GM18511 (cell line): ENCODE results near the gene C17orf114.

ENCODE experiments used
- ATAC-seq: cut with Tn5 transposase; IDR thresholded peaks from one replicate; pipeline ENCODE4 v1.9.1; 2021; ENCODE audit warnings: mild to moderate bottlenecking, moderate library complexity; ENCODE audit not compliant: unreplicated experiment

C17orf114 gene

DNA sequence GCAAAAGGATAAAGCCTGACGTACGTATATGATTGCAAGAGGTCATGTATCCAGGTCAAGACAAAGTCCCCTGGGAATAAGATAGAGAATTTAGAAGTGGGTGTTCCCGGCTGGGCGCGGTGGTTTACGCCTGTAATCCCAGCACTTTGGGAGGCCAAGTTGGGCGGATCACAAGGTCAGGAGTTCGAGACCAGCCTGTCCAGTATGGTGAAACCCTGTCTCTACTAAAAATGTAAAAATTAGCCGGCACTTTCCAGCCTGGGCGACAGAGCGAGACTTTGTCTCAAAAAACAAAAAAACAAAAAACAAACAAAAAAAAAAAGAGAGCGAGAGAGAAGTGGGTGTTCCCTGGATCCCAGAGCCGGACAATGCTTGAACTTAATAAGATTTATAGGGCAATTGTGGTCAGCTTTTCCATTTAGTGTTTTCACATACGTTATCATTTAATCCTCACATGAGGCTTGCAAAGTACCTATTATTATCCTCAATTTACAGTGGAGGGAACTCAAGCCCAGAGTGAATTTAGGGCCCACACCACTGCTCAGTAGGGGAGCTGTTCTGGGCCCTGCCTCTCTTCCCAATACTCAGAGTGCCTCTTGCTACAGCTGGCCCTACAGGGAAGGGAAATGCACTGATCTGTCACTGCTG is 13.8 kb downstream of the C17orf114 start:
- no peak for ATAC-seq

DNA sequence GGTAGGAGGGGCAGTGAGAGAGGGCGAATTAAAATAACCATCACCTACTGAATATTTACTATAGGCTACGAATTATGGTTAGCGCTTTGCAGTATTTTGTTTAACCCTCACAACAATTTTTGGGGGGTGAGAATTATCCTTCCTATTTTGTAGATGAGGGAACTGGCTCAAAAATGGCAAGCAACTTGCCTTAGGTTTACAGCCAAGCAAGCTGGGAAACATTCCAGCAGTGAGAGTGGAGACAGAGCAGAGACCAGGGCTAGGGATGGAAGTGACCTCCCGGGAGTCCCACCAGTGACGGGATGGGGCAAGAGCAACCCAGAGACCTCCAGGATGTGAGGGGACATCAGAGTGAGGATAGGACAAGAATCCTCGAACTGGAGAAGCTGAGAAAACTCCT is 15.6 kb downstream of the C17orf114 start:
- no peak for ATAC-seq

DNA sequence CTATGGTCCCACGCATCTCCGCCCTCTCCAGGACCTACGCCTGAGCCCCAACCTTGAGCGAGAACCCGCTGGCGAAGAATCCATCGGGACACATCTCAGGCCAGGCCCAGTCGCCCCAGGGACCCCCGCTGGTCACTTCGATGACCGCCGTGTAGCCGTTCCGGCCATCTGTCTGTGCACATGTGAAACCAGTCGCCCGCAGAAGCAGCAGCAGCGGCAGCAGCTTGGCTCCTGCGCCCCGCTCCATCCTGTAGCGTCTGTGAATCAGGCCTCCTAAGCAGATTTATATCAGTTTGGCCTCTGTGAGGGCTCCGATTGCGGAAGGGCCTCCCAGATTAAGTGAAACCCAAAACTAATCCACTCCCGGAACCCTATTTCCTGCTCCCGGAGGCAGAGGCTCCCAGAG is 16.0 kb downstream of the C17orf114 start, which contains the start of gene VMO1:
VMO1 (minus strand) TSS at position 259 of the 406 bp plus-strand sequence; CDS start at position 247, 12 bp downstream.
- ATAC-seq, result no peak

DNA sequence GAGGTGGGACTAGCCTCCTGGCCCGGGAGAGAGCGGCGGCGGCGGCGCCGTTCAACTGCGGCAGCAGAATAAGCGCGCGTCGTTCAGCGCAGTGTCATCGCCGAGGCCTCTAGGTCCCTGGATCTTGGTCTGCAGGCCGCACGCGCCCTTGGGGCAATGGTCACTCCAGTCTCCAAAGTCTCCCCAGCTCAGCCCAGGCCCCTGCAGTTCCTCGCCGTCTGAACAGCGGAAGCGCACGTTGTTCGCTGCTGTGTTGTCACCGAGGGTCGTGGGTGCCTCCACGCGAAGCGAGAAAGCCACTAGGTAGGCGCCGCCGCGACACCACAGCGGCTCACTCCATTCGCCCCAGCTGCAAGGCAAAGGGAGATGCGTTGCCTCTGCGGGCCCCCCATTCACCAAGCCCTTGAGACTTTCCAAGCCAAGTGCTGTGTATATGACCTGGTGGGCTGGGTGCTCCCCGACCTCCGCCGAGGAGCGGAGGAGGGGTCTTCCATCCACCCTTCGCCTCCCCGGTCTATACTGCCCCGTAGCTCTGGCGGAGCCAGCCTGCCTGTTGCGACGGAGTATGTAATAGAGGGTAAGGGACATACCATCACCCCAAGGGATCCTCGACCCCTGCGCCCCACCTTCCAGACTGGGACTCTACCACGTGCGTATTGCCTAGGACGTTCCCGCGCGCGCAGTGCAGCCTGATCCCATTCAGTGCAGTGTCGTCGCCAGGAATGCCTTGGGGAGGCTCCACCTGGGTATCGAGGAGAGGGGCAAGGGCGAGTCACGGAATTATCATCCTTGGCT is 16.6 kb downstream of the C17orf114 start:
- no peak for ATAC-seq

DNA sequence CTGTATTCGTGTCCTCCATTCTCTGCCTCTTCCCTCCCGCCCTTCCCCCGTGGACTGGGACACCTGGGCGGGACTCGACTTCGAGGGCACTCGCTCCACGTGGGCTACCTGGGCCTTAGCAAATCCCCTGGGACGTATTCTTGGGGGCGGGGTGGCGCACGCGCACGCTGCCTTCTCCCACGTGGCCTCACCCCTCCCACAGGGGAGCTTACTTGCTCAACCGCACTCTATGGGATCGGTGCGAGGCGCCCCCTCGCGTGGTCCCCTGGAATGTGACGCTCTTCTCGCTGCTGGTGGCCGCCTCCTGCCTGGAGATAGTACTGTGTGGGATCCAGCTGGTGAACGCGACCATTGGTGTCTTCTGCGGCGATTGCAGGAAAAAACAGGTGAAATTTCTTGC is 19.5 kb downstream of the C17orf114 start:
- ATAC-seq, result no peak

DNA sequence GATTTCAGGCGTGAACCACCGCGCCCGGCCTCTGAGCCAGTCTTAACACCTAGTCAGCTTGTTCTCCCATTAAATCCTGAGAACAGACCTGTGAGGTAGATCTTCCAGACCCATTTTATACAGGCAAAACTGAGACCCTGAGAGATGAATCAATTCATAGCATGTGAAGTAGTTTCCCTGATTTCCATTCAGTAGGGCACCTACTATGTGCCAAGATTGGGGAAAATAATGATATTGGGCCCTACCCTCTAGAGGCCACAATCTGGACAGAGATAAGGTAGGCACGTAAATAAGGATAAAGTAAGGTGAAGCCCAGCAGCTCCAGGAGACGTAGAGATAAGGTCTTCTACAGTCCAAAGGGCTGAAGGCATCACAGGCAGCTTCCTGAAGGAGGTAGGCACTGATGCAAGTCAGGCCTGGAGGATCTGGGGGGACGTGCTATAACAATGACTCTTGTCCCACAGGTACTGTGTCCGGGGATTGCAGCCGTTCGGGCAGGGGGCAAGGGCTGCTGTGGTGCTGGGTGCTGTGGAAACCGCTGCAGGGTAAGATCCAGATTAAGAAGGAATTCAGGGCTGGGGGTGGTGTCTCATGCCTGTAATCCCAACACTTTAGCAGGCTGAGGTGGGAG is 21.7 kb downstream of the C17orf114 start:
- no peak for ATAC-seq

DNA sequence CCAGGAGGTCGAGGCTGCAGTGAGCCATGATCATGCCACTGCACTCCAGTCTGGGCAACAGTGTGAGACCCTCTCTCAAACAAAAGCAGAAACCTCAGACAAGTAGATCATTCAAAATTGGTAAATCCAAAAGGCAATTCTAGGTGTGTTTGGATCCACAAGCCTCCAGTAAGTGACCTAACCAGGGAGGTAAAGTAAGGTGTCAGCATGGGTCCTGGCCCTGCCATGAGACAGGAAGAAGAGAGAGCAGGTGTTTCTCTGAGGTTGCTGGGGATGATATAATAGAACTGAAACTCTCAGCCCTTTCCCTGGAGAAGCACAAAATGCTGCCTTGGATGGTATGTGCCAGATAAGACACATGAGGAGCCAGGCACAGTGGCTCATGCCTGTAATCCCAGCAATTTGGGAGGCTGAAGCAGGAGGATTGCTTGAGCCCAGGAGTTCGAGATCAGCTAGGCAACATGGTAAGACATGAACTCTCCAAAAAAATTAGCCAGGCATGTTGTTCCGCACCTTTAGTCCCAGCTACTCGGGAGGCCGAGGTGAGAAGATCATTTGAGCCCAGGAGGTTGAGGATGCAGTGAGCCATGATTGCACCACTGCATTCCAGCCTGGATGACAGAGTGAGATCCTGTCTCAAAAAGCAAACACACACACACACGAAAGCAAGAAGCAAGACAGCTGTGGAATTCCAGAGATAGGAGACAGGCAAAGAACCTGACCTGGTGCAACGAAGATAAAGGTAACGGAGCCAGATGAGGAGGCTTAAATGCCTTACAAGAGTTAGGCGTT is 24.0 kb downstream of the C17orf114 start:
- ATAC-seq, result no peak

DNA sequence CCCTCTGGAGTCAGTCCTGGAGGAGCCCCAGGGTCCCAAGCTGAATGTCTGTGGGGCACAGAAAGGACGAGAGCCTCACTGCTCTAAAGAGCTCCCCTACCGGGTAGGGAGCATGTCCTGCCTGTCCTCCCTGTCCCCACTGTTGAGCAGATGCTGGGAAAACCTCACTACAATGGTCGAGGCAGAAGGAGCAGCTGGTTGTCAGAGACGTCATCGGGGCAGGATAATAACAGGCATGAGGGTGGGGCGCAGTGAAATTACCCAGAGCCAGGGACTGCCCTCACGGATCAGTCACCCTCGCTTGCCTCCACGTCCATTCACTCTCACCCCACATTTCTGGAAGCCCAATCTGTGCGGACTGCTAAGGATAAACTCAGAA is 29.9 kb downstream of the C17orf114 start:
- ATAC-seq, result no peak

DNA sequence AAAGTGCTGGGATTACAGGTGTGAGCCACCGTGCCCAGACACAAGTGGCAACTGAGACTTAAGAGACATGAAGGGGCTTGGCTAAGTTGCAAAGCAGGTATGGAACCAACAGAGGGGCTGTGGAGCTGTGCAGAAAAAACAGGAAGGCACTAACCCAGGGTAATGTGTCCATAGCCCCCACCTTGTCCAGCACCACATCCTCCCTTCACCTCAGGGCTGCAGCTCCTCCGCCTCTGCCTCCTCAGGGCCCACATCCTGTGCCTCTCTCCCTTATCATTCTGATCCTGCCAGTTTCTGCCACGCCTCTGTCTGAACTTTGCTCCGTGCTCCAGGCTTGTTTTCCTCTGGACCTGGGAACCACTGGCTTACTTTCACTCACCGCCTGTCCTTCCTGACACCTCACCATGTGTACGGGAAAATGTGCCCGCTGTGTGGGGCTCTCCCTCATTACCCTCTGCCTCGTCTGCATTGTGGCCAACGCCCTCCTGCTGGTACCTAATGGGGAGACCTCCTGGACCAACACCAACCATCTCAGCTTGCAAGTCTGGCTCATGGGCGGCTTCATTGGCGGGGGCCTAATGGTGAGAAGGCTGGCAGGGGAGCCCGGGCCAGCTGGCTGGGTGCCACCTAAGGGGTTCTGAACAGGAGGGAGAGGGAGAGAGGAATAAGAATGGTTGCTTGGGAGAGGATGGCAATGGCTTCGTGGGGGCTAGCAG is 30.5 kb downstream of the C17orf114 start, which contains the start of gene TM4SF5:
TM4SF5 (plus strand) TSS at position 368 of the 716 bp plus-strand sequence; CDS start at position 405, 37 bp downstream.
- ATAC-seq, result no peak

DNA sequence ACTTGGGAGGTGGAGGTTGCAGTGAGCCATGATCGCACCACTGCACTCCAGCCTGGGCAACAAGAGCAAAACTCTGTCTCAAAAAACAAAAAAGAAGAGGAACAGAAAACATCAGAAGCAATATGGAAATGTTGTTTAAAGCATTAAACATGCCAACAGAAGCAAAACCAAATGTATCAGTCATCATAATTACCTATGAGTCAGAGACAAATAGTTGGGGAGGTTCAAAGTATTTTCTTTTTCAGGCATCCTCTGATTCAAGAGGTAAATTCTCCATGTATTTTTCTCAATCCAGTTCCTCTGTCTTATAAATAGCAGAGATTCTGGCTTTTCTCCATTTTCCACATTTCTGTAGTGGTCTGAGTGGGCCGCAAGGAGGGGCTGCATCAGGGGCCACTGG is 32.5 kb downstream of the C17orf114 start:
- no peak for ATAC-seq

DNA sequence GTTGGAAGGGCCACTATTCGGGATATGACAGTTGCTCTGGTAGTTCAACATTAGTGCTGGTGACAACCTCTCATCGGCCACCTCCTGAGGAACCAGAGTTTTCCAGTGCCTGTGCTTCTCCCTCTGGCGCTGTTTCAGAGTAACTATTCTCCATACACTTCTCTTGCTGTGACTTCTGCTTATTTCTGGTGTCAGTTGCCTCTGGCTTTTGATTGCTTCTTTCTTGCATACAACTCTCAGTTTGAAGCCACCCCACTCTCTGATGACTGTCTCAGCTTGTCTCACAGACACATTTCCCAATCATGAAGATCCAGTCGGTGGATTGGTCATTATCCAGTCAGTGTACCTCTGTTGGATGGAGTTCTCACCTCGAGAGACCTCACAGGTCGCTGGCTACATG is 33.8 kb downstream of the C17orf114 start:
- ATAC-seq, result no peak

DNA sequence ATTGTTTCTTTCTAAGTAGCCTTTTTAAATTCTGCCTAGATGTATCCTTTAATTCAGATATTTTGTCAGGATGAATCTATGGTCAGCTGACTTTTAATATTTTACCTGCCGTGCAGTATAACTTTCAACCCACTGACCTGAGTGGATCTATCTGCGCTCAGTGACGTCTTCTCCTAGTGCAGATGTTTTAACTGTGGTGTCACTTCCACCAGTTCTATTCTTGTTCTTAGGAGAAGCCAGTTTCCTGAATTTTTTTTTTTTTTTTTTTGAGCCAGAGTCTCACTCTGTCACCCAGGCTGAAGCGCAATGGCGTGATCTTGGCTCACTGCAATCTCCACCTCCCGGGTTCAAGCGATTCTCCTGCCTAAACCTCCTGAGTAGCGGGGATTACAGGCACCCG is 35.4 kb downstream of the C17orf114 start:
- ATAC-seq, result no peak

DNA sequence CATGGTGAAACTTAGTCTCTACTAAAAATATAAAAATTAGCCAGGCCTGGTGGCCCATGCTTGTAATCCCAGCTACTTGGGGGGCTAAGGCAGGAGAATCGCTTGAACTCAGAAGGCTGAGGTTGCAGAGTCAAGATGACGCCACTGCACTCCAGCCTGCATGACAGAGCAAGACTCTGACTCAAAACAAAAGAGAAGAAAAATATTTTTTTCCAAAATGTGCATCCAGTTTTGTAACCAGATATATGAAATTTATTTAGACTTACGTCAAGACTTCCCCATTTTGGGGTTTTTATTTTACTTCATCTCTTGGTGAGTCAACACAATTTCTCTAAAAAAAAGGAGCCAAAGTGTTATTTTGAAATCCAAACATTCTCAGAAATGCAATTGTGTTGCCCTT is 35.9 kb downstream of the C17orf114 start:
- ATAC-seq, result no peak

DNA sequence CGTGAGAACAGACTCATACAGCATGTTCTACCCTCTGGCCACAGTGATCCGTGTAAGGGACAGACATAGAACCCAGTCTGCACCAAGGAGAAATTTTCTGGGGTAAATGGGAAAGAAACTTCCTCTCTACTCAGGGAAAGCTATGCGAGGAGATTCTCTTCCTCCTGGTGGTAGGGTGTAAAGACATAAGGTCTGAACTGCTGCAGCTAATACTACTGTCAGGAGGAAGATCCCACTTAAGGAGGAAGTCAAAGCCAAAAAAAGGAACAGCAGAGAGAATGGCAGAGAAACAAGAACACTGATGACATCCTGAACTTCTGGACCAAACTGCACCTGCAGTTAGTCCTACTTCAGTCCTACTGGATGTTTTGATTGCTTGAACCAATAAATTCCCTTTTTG is 37.5 kb downstream of the C17orf114 start:
- ATAC-seq, result no peak

DNA sequence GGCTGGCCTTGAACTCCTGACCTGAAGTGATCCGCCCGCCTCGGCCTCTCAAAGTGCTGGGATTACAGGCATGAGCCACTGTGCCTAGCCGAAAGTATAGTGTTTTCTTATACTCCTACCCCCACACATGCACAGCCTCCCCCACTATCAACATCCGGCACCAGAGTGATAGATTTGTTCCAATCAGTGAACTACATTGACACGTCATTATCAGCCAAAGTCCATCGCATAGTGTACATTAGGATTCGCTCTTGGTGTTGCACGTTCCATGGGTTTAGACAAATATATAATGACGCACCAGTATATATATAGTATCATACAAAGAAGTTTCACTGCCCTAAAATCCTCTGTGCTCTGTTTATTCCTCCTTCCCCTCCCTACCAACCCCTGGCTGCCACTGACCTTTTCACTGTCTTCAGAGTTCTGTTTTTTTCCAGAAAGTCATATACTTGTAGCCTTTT is 42.3 kb downstream of the C17orf114 start:
- ATAC-seq, result no peak

DNA sequence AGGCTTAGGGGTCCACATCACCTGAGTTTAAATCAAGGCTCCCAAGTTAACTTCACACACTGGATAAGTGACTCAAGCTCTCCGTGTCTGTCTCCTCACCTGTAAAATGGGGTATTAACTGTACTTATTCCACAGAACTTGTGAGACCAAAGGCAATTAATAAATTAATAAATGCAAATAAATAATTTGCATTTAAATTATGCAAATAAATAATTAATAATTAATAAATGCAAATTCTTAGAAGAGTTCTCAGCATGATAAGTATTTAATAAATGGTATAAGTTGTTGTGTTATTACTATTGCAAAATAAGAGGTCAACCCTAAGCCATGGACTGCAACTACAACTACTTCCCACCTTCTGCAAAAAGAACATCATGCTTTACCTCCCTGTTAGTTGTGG is 48.7 kb downstream of the C17orf114 start:
- ATAC-seq, result no peak

DNA sequence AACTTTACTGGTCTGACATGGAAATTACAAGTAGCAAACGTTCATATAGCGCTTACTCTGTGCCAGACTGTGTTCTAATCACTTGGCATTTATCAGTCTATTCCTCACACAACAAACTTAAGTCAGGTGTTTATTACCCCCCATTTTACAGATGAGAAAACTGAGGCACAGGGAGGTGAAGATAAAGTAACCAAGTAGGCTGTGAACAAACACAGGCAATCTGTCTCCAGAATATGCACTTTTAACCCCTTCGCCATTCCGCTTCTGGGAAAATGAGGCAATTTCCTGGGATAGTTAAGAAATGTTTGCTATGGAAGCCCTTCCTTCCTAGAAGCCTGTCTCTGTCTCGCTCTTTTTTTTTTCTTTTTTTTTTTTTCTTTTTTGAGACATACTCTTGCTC is 50.2 kb downstream of the C17orf114 start:
- ATAC-seq, result no peak
